ENCODE results near the gene COLGALT1. TPM values are rescaled to one million over a fixed set of nuclear protein-coding genes. Genes with fewer than 3 reads are reported as not detected.
A peak's percentile ranks its signal among the peaks of the same experiment; 100 is the strongest.
"Not testable (repeated sequence)": the region's sequence is repeated elsewhere in the genome, so short reads cannot be mapped to it uniquely, and the experiment has no call there.

The COLGALT1 gene
- total RNA-seq, 1 experiment from 2014 or later, result 150 TPM

GRCh38 chr19:17532557-17532956 lies 22.9 kb upstream of the COLGALT1 start:
- no peak for DNase-seq (ENCODE audit: low read depth)

DNA sequence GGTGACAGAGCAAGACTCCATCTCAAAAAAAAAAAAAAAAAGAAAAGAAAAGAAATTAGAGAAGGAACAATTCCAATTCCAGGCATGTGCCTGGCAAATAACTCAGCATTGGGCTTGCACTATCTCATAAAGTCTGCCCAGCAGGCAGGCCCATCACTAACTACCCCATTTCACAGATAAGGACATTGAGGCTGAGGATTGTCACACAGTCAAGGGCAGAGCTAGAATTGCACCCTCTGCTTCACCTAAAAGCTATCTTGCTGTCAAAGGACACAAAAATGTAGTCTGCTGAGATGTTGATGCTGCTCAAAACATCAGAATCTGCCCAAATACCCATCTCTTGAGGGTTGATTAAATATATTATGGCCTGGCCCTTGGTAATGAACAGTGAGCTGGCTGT lies 20.7 kb upstream of the COLGALT1 start:
- no peak for DNase-seq (ENCODE audit: low read depth)

GRCh38 chr19:17536955-17537354 lies 18.5 kb upstream of the COLGALT1 start:
- DNase-seq (ENCODE audit: low read depth), result no peak

DNA sequence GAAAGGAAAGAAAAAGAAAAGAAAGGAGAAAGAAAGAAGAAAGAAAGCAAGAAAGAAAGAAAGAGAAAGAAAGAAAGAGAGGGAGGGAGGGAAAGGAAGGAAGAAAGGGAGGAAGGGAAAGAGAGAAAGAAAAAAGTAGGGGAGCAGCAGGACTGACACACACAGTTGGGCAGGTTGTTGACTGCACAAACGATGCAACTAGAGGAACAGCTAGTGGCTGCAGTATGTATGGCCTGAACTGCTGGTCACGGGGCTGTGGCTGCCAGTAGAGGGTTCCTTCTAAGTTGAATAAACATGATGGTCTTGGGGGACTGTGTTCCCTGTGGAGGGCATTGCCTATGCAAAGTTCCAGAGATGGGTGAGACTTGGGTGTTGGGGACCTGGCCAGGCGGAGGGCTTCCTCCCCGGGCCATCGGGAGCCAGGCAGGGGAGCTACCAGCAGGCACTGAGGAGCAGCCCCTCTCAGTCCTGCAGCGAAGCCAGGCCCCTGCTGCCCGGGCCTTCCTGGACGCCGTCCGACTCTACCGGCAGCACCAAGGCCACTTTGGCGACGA lies 16.7 kb upstream of the COLGALT1 start:
- DNase-seq (ENCODE audit: low read depth), result no peak

DNA sequence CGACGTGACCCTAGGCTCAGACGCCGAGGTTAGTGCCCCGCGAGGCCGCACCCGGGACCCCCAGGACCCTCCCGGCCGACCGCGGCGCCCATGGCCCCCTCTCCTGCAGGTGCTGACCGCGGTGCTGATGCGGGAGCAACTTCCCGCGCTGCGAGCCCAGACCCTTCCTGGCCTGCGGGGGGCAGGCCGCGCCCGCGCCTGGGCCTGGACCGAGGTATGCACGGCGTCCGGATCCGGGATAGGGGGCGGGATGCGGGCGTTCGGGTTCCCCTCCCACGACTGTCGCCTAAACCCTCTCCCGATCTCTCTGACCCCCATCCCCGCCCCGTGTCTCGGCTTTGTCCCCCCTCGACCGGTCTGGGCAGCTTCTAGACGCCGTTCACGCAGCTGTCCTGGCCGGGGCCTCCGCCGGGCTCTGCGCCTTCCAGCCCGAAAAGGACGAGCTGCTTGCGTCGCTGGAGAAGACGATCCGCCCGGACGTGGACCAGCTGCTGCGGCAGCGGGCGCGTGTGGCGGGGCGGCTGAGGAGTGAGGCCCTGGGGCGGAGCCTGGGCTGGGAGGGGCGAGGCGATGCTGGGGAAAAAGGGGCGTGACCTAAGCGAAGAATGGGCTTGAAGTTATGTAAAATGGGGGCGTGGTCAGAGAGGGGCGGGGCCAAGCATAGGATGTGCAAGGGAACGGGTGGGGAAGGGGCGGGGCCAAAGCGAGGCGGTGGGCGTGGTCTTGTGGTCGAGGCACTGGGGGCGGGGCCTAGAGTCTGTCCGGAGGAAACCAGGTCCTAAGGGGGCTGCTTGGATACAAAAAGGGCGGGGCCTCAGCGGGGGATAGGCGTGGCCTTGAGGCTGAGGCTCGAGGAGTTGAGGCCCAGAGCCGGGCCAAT lies 16.0 kb upstream of the COLGALT1 start:
- DNase-seq (ENCODE audit: low read depth), result peak; percentile 90

GRCh38 chr19:17540174-17540573 lies 15.3 kb upstream of the COLGALT1 start:
- no peak for DNase-seq (ENCODE audit: low read depth)

GRCh38 chr19:17541184-17541759 lies 14.2 kb upstream of the COLGALT1 start:
- DNase-seq (ENCODE audit: low read depth), result no peak

GRCh38 chr19:17542042-17542441 lies 13.4 kb upstream of the COLGALT1 start:
- DNase-seq (ENCODE audit: low read depth), result no peak

GRCh38 chr19:17542793-17543582 lies 12.5 kb upstream of the COLGALT1 start:
- DNase-seq (ENCODE audit: low read depth), result no peak

- DNase-seq (ENCODE audit: low read depth), result no peak
Observed at GRCh38 chr19:17543986-17544385, 11.5 kb upstream of the COLGALT1 start.

GRCh38 chr19:17544418-17544817 lies 11.0 kb upstream of the COLGALT1 start:
- DNase-seq (ENCODE audit: low read depth), result no peak

- no peak for DNase-seq (ENCODE audit: low read depth)
Observed at GRCh38 chr19:17548145-17548544, 7.3 kb upstream of the COLGALT1 start.

DNA sequence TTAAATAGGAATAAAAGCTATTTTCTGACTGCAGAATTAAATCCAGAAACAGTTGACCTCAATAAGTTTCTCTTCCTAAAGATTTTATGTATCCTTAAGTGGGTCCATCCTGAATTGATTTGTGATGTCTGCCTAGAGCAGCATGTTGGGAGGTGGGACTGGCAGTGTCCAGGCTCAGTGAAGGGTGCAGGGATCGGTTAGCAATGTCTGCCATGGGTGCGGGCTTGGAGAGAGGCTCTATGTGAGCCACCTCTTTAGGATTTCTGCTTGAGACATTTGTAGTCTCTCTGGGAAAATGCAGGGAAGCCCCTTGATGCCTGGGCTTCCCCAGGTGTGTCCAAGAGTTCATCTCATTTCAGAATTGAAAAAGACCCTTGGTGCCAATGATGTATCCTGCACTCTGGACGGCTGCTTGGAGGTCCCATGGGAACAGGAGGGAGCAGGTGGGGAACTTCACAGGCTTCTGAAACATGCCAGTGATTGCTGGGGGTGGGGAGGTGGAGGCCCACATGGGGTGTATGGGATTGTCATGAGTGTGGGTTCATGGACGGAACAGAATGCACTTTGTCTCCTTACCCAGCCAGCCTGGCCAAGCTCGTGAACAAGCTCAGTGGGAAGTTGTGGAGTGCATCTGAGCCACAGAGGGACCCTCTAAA lies 6.2 kb upstream of the COLGALT1 start:
- DNase-seq (ENCODE audit: low read depth), result no peak

GRCh38 chr19:17550076-17550667 lies 5.3 kb upstream of the COLGALT1 start:
- DNase-seq (ENCODE audit: low read depth), result no peak

GRCh38 chr19:17552735-17553134 lies 2.7 kb upstream of the COLGALT1 start:
- DNase-seq (ENCODE audit: low read depth), result not testable (repeated sequence)

GRCh38 chr19:17553256-17553655 lies 2.2 kb upstream of the COLGALT1 start:
- DNase-seq (ENCODE audit: low read depth), result peak; percentile 91

DNA sequence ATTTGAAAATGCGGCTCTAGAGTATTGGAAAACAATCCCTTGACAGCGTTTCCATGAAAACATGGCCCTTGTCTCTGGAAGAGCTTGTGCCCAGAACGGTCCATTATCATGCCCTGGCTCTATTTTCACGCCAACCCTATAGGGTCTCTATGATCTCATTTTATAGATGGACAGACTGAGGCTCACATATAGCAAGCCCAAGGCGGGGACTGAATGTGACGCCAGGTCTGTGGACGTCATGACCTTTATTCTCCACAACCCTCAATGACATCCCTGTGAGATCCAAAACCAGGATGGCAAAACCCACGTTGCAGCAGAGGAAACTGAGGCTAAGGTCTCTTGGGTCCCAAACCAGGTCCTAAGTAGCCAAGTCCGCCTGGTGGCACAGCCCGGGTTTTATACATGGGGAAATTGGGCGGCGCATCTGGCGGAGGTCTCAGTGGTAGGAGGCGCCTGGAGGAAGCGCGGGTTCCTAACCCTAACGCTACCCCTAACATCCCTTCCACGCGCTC lies 425 bp upstream of the COLGALT1 start:
- DNase-seq (ENCODE audit: low read depth), result no peak

DNA sequence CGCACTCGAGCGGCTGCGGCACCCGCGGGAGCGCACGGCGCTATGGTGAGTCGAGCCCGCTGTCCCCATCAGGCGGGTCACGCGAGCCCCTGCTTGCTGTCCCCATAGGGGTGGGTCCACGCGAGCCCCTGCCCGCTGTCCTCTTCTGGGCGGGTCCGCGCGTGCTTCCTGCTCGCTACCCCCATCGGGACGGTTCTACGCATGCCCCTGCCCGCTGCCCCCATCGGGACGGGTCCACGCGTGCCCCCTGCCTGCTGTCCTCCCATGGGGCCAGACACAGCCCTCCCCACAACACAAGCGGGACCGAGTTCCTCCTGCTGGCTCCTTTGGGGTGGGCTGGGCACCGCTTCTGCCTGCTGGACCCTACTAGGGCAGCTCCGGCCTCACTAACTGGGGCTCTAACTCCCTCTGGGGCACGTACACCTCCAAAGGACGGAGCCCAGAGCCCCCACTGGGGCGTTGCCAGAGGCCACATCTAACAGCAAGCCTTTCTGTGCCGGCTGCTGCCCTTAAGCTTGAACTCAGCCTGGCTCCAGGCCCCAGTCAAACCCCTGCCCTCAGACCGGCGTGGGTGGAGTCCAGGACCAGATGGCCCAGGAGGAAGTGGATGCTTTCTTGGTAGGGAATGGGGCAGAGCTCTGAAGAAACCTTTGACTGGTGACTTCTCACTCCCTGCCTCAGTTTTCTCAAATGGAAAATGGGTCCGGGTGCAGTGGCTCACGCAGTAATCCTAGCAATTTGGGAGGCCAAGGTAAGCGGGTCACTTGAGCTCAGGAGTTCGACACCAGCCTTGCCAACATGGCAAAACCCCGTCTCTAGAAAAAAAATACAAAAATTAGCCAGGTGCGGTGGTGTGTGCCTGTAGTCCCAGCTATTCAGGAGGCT lies 722 bp downstream of the COLGALT1 start:
- peak; percentile 68 for DNase-seq (ENCODE audit: low read depth)

- DNase-seq (ENCODE audit: low read depth), result no peak
Observed at GRCh38 chr19:17556995-17557394, 1.5 kb downstream of the COLGALT1 start.

DNA sequence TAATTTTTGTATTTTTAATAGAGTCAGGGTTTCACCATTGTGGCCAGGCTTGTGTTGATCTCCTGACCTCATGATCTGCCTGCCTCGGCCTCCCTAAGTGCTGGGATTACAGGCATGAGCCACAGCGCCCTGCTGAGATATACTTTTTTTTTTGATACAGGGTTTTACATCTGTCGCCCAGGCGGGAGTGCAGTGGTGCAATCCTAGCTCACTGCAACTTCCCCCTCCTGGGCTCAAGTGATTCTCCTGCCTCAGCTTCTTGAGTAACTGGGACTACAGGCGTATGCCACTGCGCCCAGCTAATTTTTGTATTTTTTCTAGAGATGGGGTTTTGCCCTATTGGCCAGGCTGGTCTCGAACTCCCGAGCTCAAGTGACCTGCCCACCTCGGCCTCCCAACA lies 2.0 kb downstream of the COLGALT1 start:
- DNase-seq (ENCODE audit: low read depth), result no peak
